ENCODE measurements around the gene SLC23A1.

The SLC23A1 gene

DNA sequence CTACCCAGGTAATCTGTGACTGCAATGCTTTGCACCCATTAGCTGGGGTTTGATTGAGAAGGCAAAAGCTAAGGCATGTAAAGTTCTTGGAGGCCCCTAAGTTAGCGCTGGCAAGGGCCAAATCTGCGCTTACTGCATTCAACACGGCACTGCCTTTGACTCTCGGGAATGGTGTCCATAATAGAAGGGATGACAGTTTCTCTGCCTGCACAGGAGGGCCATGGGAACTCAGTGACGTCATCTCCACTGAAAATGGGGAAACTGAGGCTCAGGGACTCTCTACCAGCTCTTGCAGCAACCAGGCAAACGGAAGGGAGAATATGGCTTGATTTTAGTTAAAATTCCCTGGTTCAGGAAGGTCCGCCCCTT lies 20.3 kb upstream of the SLC23A1 start:
- TF ChIP-seq, protein P1, sequence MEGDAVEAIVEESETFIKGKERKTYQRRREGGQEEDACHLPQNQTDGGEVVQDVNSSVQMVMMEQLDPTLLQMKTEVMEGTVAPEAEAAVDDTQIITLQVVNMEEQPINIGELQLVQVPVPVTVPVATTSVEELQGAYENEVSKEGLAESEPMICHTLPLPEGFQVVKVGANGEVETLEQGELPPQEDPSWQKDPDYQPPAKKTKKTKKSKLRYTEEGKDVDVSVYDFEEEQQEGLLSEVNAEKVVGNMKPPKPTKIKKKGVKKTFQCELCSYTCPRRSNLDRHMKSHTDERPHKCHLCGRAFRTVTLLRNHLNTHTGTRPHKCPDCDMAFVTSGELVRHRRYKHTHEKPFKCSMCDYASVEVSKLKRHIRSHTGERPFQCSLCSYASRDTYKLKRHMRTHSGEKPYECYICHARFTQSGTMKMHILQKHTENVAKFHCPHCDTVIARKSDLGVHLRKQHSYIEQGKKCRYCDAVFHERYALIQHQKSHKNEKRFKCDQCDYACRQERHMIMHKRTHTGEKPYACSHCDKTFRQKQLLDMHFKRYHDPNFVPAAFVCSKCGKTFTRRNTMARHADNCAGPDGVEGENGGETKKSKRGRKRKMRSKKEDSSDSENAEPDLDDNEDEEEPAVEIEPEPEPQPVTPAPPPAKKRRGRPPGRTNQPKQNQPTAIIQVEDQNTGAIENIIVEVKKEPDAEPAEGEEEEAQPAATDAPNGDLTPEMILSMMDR (IDR thresholded peaks at IDR 0.05; ENCODE audit: insufficient read depth, low read length) = no peak
- TF ChIP-seq, protein P2, sequence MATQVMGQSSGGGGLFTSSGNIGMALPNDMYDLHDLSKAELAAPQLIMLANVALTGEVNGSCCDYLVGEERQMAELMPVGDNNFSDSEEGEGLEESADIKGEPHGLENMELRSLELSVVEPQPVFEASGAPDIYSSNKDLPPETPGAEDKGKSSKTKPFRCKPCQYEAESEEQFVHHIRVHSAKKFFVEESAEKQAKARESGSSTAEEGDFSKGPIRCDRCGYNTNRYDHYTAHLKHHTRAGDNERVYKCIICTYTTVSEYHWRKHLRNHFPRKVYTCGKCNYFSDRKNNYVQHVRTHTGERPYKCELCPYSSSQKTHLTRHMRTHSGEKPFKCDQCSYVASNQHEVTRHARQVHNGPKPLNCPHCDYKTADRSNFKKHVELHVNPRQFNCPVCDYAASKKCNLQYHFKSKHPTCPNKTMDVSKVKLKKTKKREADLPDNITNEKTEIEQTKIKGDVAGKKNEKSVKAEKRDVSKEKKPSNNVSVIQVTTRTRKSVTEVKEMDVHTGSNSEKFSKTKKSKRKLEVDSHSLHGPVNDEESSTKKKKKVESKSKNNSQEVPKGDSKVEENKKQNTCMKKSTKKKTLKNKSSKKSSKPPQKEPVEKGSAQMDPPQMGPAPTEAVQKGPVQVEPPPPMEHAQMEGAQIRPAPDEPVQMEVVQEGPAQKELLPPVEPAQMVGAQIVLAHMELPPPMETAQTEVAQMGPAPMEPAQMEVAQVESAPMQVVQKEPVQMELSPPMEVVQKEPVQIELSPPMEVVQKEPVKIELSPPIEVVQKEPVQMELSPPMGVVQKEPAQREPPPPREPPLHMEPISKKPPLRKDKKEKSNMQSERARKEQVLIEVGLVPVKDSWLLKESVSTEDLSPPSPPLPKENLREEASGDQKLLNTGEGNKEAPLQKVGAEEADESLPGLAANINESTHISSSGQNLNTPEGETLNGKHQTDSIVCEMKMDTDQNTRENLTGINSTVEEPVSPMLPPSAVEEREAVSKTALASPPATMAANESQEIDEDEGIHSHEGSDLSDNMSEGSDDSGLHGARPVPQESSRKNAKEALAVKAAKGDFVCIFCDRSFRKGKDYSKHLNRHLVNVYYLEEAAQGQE (IDR thresholded peaks at IDR 0.05; ENCODE audit: insufficient replicate concordance, low read depth) = no peak
- TF ChIP-seq SPI1 (IDR thresholded peaks at IDR 0.05; ENCODE audit: borderline replicate concordance, low read depth) (no peak), POLR2AphosphoS5 (IDR thresholded peaks at IDR 0.05; ENCODE audit: low read depth) (no peak), GABPA (IDR thresholded peaks at IDR 0.05; ENCODE audit: low read depth) (no peak)
- peak overlapping the region; percentile 64 for H3K27ac ChIP-seq (replicated peaks)
- H3K4me3 ChIP-seq (replicated peaks; ENCODE audit: insufficient read depth, low read length) = peak overlapping the region; percentile 50
- no peaks in the 10 kb centered on the region for H3K27me3 ChIP-seq (ENCODE audit: insufficient read depth, poor library complexity, severe bottlenecking)
- no peak for DNase-seq (ENCODE audit: low read depth in 1 of 2, low spot score in 1 of 2)

DNA sequence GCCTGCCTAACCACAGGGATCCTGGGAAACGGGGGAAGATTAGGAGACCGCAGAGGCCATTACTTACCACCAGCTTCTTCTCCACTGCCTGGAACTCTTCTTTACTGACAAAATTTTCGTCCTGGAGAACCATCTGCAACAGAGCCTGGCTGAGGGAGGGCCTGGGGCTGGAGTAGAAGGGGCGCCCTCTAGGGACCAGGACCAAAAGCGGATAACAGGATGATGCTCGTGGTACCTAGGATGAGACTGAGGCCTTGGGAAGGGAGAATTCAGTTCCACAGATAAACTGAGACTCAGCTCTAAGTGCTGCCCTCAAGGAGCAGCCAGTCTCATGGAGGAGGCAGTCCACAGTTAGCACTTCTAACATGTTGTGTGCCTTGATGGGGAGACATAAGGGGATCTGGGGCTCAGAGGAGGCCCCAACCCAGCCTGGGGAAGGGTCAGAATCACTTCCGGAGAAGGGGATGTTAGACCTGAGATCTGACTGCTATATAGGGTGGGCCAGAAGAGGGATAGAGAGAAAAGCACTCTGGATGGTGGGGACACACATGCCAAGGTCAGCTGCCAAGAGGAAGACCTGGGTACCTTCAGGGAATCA lies 19.6 kb upstream of the SLC23A1 start:
- TF ChIP-seq, protein P2 (IDR thresholded peaks at IDR 0.05; ENCODE audit: insufficient replicate concordance, low read depth) = no peak
- TF ChIP-seq, protein P1 (IDR thresholded peaks at IDR 0.05; ENCODE audit: insufficient read depth, low read length) = no peak
- TF ChIP-seq POLR2AphosphoS5 (IDR thresholded peaks at IDR 0.05; ENCODE audit: low read depth) (no peak), GABPA (IDR thresholded peaks at IDR 0.05; ENCODE audit: low read depth) (no peak), SPI1 (IDR thresholded peaks at IDR 0.05; ENCODE audit: borderline replicate concordance, low read depth) (no peak)
- Histone ChIP-seq H3K27ac (replicated peaks) (no peak overlapping the region), H3K4me3 (replicated peaks; ENCODE audit: insufficient read depth, low read length) (no peak overlapping the region), H3K27me3 (ENCODE audit: insufficient read depth, poor library complexity, severe bottlenecking) (no peaks in the 10 kb centered on the region)
- DNase-seq (ENCODE audit: low read depth in 1 of 2, low spot score in 1 of 2) = peak in 1 of 2 experiments; percentile 16

DNA sequence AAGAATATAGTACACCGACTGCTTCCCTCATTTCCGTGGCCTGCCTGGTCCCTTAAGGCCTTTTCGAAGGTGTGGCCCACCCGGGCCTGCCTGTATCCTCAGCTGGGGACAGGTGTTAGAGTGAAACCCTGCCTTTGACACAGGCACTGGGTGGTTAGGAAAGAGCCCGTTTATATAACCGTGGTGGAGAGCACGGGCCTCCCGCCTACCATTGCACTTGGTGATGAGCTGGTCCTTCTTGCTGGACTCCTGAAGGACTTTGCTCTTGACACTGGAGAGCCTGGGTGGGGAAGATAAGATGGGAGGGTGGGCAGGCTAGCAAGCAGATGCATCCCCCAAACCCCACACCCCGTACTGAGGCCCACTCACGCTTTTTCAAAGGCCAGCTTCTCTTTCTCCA lies 18.4 kb upstream of the SLC23A1 start:
- no peak overlapping the region for H3K27ac ChIP-seq (replicated peaks)
- no peak for DNase-seq (ENCODE audit: low read depth in 1 of 2, low spot score in 1 of 2)
- TF ChIP-seq GABPA (IDR thresholded peaks at IDR 0.05; ENCODE audit: low read depth) (no peak), SPI1 (IDR thresholded peaks at IDR 0.05; ENCODE audit: borderline replicate concordance, low read depth) (no peak), POLR2AphosphoS5 (IDR thresholded peaks at IDR 0.05; ENCODE audit: low read depth) (no peak)
- TF ChIP-seq, protein P2 (IDR thresholded peaks at IDR 0.05; ENCODE audit: insufficient replicate concordance, low read depth) = no peak
- TF ChIP-seq, protein P1 (IDR thresholded peaks at IDR 0.05; ENCODE audit: insufficient read depth, low read length) = no peak
- H3K4me3 ChIP-seq (replicated peaks; ENCODE audit: insufficient read depth, low read length) = no peak overlapping the region
- H3K27me3 ChIP-seq (ENCODE audit: insufficient read depth, poor library complexity, severe bottlenecking) = no peaks in the 10 kb centered on the region

Measured in HL-60 (cell line).